SK-N-SH (cell line): ENCODE data around the gene MTCL1.

ENCODE experiments used
- ELF1 ChIP-seq: IDR thresholded peaks from 2 replicates; pipeline ENCODE4 v1.4.0; 2012
- MAX ChIP-seq: IDR thresholded peaks from 2 replicates; pipeline ENCODE4 v1.4.0; 2012; ENCODE audit warnings: low read depth
- POLR2AphosphoS5 ChIP-seq: IDR thresholded peaks from 2 replicates; pipeline ENCODE4 v1.6.1; 2012; ENCODE audit warnings: low read depth, low read length
- SMC3 ChIP-seq: IDR thresholded peaks from 2 replicates; pipeline ENCODE4 v1.6.1; 2012; ENCODE audit warnings: low read depth, low read length, improper control_type of control experiment
- ZBTB33 ChIP-seq: IDR thresholded peaks from 2 replicates; pipeline ENCODE4 v1.4.0; 2012; ENCODE audit warnings: low read depth, borderline replicate concordance

DNA sequence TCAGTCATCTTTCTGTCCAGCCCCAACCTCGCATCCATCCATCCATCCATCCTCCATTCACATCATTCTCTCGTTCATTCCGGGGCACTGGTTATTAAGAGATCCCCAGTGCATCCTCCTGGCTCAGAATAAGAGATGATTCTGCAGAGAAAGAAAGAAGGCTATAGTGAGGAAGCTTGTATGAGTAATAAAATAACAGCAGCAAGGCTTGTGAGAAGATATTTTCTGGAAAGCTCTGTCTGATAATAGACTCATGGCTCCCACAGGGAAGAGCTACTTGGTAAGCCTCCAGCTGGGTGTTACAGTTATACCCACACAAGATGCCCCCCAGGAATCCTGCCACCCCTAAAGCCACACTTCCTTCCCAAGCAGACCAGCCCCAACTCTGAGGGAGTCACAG, 143.2 kb downstream of the MTCL1 start:
- TF ChIP-seq ZBTB33 (no peak), ELF1 (no peak), POLR2AphosphoS5 (no peak), SMC3 (no peak), MAX (no peak)
